Stomach (tissue), 9 donors: ENCODE data around the gene FAM83B. TPM values are rescaled to one million over a fixed set of nuclear protein-coding genes. Genes with fewer than 3 reads are reported as not detected.

Source experiments
- DNase-seq, 2 donors: peaks; one replicate each; pipeline versions ENCODE4 v3.0.0 to v3.0.0-alpha.2; 2013 to 2019
- H3K27ac ChIP-seq, 5 donors: fragments of 200-600 bp in 4 of 5; sonication (generic) in 4 of 5; one replicate each; pipeline ENCODE4 v1.5.1; 2013 to 2019; ENCODE audit warnings: mild to moderate bottlenecking in 1 of 5, moderate library complexity in 1 of 5
- H3K27me3 ChIP-seq, 3 donors: fragments of 200-600 bp; sonication (generic); one replicate each; pipeline ENCODE4 v1.5.1; 2017 to 2019; ENCODE audit warnings: mixed run types in 1 of 3
- H3K36me3 ChIP-seq, 4 donors: fragments of 200-600 bp; sonication (generic); 1 replicate in 3 of 4; 2 replicates in 1 of 4; pipeline ENCODE4 v1.5.1; 2016 to 2019
- H3K4me1 ChIP-seq, 4 donors: fragments of 200-600 bp; sonication (generic); one replicate each; pipeline ENCODE4 v1.5.1; 2016 to 2019
- H3K4me3 ChIP-seq, 4 donors: fragments of 200-600 bp; sonication (generic) in 3 of 4; one replicate each; pipeline ENCODE4 v1.5.1; 2016 to 2019; ENCODE audit warnings: mild to moderate bottlenecking in 1 of 4
- H3K9me3 ChIP-seq, 4 donors: fragments of 200-600 bp; sonication (generic); one replicate each; pipeline ENCODE4 v1.5.1; 2016 to 2019
- EP300 ChIP-seq: sonication (generic); formaldehyde crosslinking; IDR thresholded peaks from one replicate; pipeline ENCODE4 v1.6.1; 2017; ENCODE audit warnings: antibody characterized with exemption
- POLR2A ChIP-seq, 4 donors: fragments of 450-650 bp; IDR thresholded peaks; one replicate each; pipeline ENCODE4 v1.6.1; 2016; ENCODE audit warnings: antibody characterized with exemption in 4 of 4, control low read depth in 2 of 4, mild to moderate bottlenecking in 1 of 4, moderate library complexity in 1 of 4
- POLR2AphosphoS5 ChIP-seq, 3 donors: sonication (generic); formaldehyde crosslinking; IDR thresholded peaks; one replicate each; pipeline ENCODE4 v1.6.1; 2016; ENCODE audit warnings: antibody characterized with exemption in 3 of 3
- WGBS, 5 donors: extraction: QIAGEN DNeasy Blood & Tissue Kit in 3 of 5; methylation state at CpG; one replicate each; pipeline versions ENCODE4 v1.1.5 to v1.1.7; 2013 to 2018; 5-methylcytosine and 5-hydroxymethylcytosine counted together
- intact Hi-C: fragments of 100-400 bp; cut with DNase I; formaldehyde crosslinking; loops from one replicate; pipeline ENCODE4 v1.15.1; 2023; ENCODE audit warnings: low total_unique reads
- polyA plus RNA-seq, 3 donors: library from polyadenylated mRNA; stranded (reverse); fragments of 200-250 nt; gene quantifications; one replicate each; pipeline ENCODE4 v1.2.3, GENCODE V29; 2013
- total RNA-seq, 5 donors: library from RNA; depleted of rRNA; stranded (reverse); fragments of >200 nt; gene quantifications; one replicate each; pipeline versions ENCODE4 v1.1.0 to v1.2.3, GENCODE V29; 2014 to 2016
- TF ChIP-seq, protein P1 (sequence below), 7 experiments: fragments of 450-650 bp in 4 of 7; fragments of 200-600 bp in 3 of 7; sonication (generic) in 3 of 7; IDR thresholded peaks; one replicate each; pipeline ENCODE4 v1.5.1; 2016 to 2019; ENCODE audit warnings: antibody characterized with exemption in 7 of 7, control low read depth in 2 of 7, mild to moderate bottlenecking in 1 of 7
- donor health status: healthy with polysubstance abuse.
- donor health status: Bipolar disorder and iron deficiency.
- donor health status: healthy.

FAM83B gene
- total and polyA plus RNA-seq, 8 donors = 0.44 to 19.3 (median 6.4) TPM

DNA sequence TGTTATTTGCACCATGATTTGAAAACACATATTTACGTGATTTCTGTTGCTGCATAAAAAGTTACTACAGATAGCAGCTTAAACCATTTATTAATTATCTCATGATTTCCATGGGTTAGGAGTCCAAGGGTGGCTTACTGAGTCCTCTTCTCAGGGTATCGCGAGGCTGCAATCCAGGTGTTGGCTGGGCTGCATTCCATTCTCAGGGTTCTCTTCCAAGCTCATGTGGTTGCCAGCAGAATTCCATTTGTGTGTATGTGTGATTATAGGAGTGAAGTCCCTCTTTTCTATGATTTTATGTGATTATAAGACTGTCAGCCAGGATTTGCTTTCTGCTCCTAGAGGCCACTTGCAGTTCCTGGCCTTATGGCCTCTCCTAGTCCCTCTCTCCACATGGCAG, 135.1 kb downstream of the FAM83B start:
- WGBS, 5 donors = 67 to 75% (median 70%) methylated on average over 3 of the region's 3 CpGs
- no peak for TF ChIP-seq POLR2A (IDR thresholded peaks at IDR 0.05)
- TF ChIP-seq EP300 = no peak
- TF ChIP-seq, protein P1, sequence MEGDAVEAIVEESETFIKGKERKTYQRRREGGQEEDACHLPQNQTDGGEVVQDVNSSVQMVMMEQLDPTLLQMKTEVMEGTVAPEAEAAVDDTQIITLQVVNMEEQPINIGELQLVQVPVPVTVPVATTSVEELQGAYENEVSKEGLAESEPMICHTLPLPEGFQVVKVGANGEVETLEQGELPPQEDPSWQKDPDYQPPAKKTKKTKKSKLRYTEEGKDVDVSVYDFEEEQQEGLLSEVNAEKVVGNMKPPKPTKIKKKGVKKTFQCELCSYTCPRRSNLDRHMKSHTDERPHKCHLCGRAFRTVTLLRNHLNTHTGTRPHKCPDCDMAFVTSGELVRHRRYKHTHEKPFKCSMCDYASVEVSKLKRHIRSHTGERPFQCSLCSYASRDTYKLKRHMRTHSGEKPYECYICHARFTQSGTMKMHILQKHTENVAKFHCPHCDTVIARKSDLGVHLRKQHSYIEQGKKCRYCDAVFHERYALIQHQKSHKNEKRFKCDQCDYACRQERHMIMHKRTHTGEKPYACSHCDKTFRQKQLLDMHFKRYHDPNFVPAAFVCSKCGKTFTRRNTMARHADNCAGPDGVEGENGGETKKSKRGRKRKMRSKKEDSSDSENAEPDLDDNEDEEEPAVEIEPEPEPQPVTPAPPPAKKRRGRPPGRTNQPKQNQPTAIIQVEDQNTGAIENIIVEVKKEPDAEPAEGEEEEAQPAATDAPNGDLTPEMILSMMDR (IDR thresholded peaks at IDR 0.05) = no peak
- no peak for TF ChIP-seq POLR2AphosphoS5 (IDR thresholded peaks at IDR 0.05)
- no peak overlapping the region for H3K27ac ChIP-seq
- no peaks in the 10 kb centered on the region for H3K9me3 ChIP-seq
- intact Hi-C loops = no loop called here
- H3K4me1 ChIP-seq = no peaks in the 10 kb centered on the region
- no peak for DNase-seq
- no peaks in the 10 kb centered on the region for H3K27me3 ChIP-seq
- H3K4me3 ChIP-seq = no peak overlapping the region
- H3K36me3 ChIP-seq = no peaks in the 10 kb centered on the region

DNA sequence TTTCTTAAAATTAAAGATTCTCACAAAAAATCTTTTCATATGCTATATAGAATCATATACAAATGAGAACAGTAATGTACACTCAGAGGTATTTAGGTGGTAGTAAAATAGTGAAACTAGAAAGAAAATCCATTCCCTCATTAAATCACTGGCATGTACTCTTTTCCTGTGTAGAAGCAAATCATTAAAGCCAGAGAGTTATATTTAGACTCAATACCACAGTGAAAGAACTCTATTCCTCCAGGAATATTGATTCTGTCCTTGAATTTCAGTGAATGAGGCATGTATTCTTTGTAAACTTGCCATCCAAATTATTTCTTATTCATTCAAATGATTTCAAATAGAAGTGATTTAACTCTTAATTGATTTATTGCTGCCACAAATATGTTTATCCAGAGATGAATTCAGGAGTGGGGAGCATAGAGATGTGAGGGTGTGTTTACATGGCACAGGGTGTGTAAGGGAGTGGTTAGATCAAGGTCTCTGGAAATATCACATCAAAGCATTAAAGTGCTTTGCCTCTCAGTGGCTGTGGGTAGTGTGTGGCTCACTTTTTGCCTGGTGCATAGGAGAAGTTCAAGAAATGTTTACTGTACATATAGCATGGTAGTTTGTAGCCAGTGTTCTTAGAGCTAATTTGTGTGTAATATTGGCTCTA, 141.2 kb downstream of the FAM83B start:
- no peak overlapping the region for H3K27ac ChIP-seq
- H3K27me3 ChIP-seq = no peaks in the 10 kb centered on the region
- intact Hi-C loops = no loop called here
- no peak for DNase-seq
- no peaks in the 10 kb centered on the region for H3K36me3 ChIP-seq
- TF ChIP-seq EP300 = no peak
- TF ChIP-seq POLR2A (IDR thresholded peaks at IDR 0.05) = no peak
- TF ChIP-seq POLR2AphosphoS5 (IDR thresholded peaks at IDR 0.05) = no peak
- TF ChIP-seq, protein P1 (IDR thresholded peaks at IDR 0.05) = no peak
- H3K4me1 ChIP-seq = peaks cover 0 to 4% (median 0%) of the 10 kb centered on the region in 4 donors
- H3K4me3 ChIP-seq = no peak overlapping the region
- peaks cover 0 to 7% (median 0%) of the 10 kb centered on the region in 4 donors for H3K9me3 ChIP-seq

DNA sequence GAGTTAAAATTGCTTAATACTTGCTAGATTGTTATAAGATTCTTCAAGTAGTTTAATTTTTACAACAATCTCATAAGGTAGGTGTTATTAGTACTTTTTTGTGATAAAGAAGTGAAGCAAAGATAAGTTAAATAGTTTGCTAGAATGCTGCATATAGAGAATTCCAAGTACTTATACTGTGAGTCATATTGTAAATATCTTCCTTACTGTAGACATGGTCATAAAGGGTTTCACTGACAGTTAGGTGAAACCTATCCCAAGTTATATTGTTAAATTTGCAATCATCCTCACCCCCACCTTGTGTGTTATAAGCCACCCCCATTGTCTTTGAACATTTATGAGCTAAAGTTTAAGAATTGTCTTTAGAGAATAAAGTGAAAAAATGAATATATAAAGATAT, 142.0 kb downstream of the FAM83B start:
- Histone ChIP-seq H3K9me3 (peaks cover 0 to 13% (median 0%) of the 10 kb centered on the region in 4 donors), H3K4me3 (no peak overlapping the region), H3K27me3 (no peaks in the 10 kb centered on the region), H3K36me3 (no peaks in the 10 kb centered on the region), H3K4me1 (peaks cover 0 to 4% (median 0%) of the 10 kb centered on the region in 4 donors), H3K27ac (no peak overlapping the region)
- DNase-seq = no peak
- intact Hi-C loops = no loop called here
- TF ChIP-seq POLR2A (IDR thresholded peaks at IDR 0.05) (no peak), EP300 (no peak), POLR2AphosphoS5 (IDR thresholded peaks at IDR 0.05) (no peak)
- TF ChIP-seq, protein P1 (IDR thresholded peaks at IDR 0.05) = no peak

DNA sequence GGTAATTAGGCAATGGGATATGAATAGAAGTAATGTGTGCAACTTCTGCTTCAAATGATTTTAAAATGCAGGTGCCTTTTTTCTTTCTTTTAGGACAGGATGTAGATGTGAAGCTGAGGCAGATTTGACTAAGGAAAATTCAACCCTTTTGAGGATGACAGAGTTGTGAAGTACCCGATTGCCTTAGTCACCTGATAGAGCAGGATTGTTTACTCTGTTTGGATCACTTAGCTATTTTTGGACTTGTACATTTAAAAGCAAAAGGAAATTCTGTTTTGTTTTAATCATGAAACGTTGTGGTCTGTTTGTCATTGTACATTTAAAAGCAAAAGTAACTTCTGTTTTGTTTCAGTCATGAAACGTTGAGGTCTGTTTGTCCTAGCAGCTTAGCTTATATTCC, 143.4 kb downstream of the FAM83B start:
- intact Hi-C loops = no loop called here
- Histone ChIP-seq H3K27ac (no peak overlapping the region), H3K9me3 (peaks cover 0 to 17% (median 0%) of the 10 kb centered on the region in 4 donors), H3K4me1 (peaks cover 0 to 4% (median 0%) of the 10 kb centered on the region in 4 donors), H3K27me3 (no peaks in the 10 kb centered on the region), H3K36me3 (no peaks in the 10 kb centered on the region), H3K4me3 (no peak overlapping the region)
- TF ChIP-seq, protein P1 (IDR thresholded peaks at IDR 0.05) = no peak
- WGBS, 5 donors = 2 to 22% (median 4%) methylated on average over 3 of the region's 3 CpGs
- no peak for DNase-seq
